ENCODE results near the gene RAI14.
A peak's percentile ranks its signal among the peaks of the same experiment; 100 is the strongest.

RAI14 gene

GRCh38 chr5:34709861-34710673 is 53.9 kb downstream of the RAI14 start:
- Histone ChIP-seq H3K9ac (ENCODE audit: insufficient read length, low read depth) (no peak overlapping the region), H3K4me1 (ENCODE audit: insufficient read depth, insufficient read length) (peaks cover 1% of the 10 kb centered on the region), H3K9me3 (ENCODE audit: insufficient read depth, low read length) (no peaks in the 10 kb centered on the region), H3K4me3 (ENCODE audit: insufficient read length, low read depth) (no peak overlapping the region), H3K27me3 (ENCODE audit: insufficient read depth, insufficient read length) (no peaks in the 10 kb centered on the region), H3K36me3 (ENCODE audit: insufficient read depth, insufficient read length, low read length) (peaks cover 44% of the 10 kb centered on the region)
- no peak for DNase-seq (ENCODE audit: low read depth, low spot score)
- TF ChIP-seq YY1 (IDR thresholded peaks at IDR 0.05; ENCODE audit: insufficient read depth, insufficient read length) (no peak), SUZ12 (IDR thresholded peaks at IDR 0.05; ENCODE audit: extremely low read depth, insufficient read depth, insufficient read length) (no peak), ZNF274 (IDR thresholded peaks at IDR 0.05; ENCODE audit: low read depth, low read length) (no peak)

- DNase-seq (ENCODE audit: low read depth, low spot score): no peak
- TF ChIP-seq ZNF274 (IDR thresholded peaks at IDR 0.05; ENCODE audit: low read depth, low read length) (no peak), YY1 (IDR thresholded peaks at IDR 0.05; ENCODE audit: insufficient read depth, insufficient read length) (no peak), SUZ12 (IDR thresholded peaks at IDR 0.05; ENCODE audit: extremely low read depth, insufficient read depth, insufficient read length) (no peak)
- H3K27me3 ChIP-seq (ENCODE audit: insufficient read depth, insufficient read length): no peaks in the 10 kb centered on the region
- H3K36me3 ChIP-seq (ENCODE audit: insufficient read depth, insufficient read length, low read length): peaks cover 28% of the 10 kb centered on the region
- H3K9me3 ChIP-seq (ENCODE audit: insufficient read depth, low read length): no peaks in the 10 kb centered on the region
- no peak overlapping the region for H3K4me3 ChIP-seq (ENCODE audit: insufficient read length, low read depth)
- H3K9ac ChIP-seq (ENCODE audit: insufficient read length, low read depth): no peak overlapping the region
- H3K4me1 ChIP-seq (ENCODE audit: insufficient read depth, insufficient read length): no peaks in the 10 kb centered on the region
These were observed 56.4 kb downstream of the RAI14 start for GRCh38 chr5:34712565-34712964.

- no peak for DNase-seq (ENCODE audit: low read depth, low spot score)
- no peak overlapping the region for H3K4me3 ChIP-seq (ENCODE audit: insufficient read length, low read depth)
- H3K9me3 ChIP-seq (ENCODE audit: insufficient read depth, low read length): no peaks in the 10 kb centered on the region
- no peak overlapping the region for H3K9ac ChIP-seq (ENCODE audit: insufficient read length, low read depth)
- no peaks in the 10 kb centered on the region for H3K27me3 ChIP-seq (ENCODE audit: insufficient read depth, insufficient read length)
- no peaks in the 10 kb centered on the region for H3K4me1 ChIP-seq (ENCODE audit: insufficient read depth, insufficient read length)
- TF ChIP-seq ZNF274 (IDR thresholded peaks at IDR 0.05; ENCODE audit: low read depth, low read length): no peak
- TF ChIP-seq SUZ12 (IDR thresholded peaks at IDR 0.05; ENCODE audit: extremely low read depth, insufficient read depth, insufficient read length): no peak
- TF ChIP-seq YY1 (IDR thresholded peaks at IDR 0.05; ENCODE audit: insufficient read depth, insufficient read length): no peak
- H3K36me3 ChIP-seq (ENCODE audit: insufficient read depth, insufficient read length, low read length): peaks cover 27% of the 10 kb centered on the region
These were observed 59.6 kb downstream of the RAI14 start for GRCh38 chr5:34715711-34716110.

- H3K9ac ChIP-seq (ENCODE audit: insufficient read length, low read depth): peak overlapping the region; percentile 1
- no peaks in the 10 kb centered on the region for H3K9me3 ChIP-seq (ENCODE audit: insufficient read depth, low read length)
- no peaks in the 10 kb centered on the region for H3K4me1 ChIP-seq (ENCODE audit: insufficient read depth, insufficient read length)
- no peaks in the 10 kb centered on the region for H3K27me3 ChIP-seq (ENCODE audit: insufficient read depth, insufficient read length)
- DNase-seq (ENCODE audit: low read depth, low spot score): no peak
- no peak overlapping the region for H3K4me3 ChIP-seq (ENCODE audit: insufficient read length, low read depth)
- TF ChIP-seq YY1 (IDR thresholded peaks at IDR 0.05; ENCODE audit: insufficient read depth, insufficient read length) (no peak), ZNF274 (IDR thresholded peaks at IDR 0.05; ENCODE audit: low read depth, low read length) (no peak), SUZ12 (IDR thresholded peaks at IDR 0.05; ENCODE audit: extremely low read depth, insufficient read depth, insufficient read length) (no peak)
- H3K36me3 ChIP-seq (ENCODE audit: insufficient read depth, insufficient read length, low read length): peaks cover 22% of the 10 kb centered on the region
These were observed 60.9 kb downstream of the RAI14 start for GRCh38 chr5:34716986-34717385.

- Histone ChIP-seq H3K4me1 (ENCODE audit: insufficient read depth, insufficient read length) (no peaks in the 10 kb centered on the region), H3K27me3 (ENCODE audit: insufficient read depth, insufficient read length) (no peaks in the 10 kb centered on the region), H3K36me3 (ENCODE audit: insufficient read depth, insufficient read length, low read length) (peaks cover 16% of the 10 kb centered on the region), H3K9ac (ENCODE audit: insufficient read length, low read depth) (peak overlapping the region; percentile 1), H3K9me3 (ENCODE audit: insufficient read depth, low read length) (no peaks in the 10 kb centered on the region), H3K4me3 (ENCODE audit: insufficient read length, low read depth) (no peak overlapping the region)
- DNase-seq (ENCODE audit: low read depth, low spot score): peak; percentile 79
- TF ChIP-seq ZNF274 (IDR thresholded peaks at IDR 0.05; ENCODE audit: low read depth, low read length): no peak
- TF ChIP-seq YY1 (IDR thresholded peaks at IDR 0.05; ENCODE audit: insufficient read depth, insufficient read length): no peak
- no peak for TF ChIP-seq SUZ12 (IDR thresholded peaks at IDR 0.05; ENCODE audit: extremely low read depth, insufficient read depth, insufficient read length)
These were observed 61.5 kb downstream of the RAI14 start for GRCh38 chr5:34717426-34718327.

- no peak for DNase-seq (ENCODE audit: low read depth, low spot score)
- Histone ChIP-seq H3K27me3 (ENCODE audit: insufficient read depth, insufficient read length) (no peaks in the 10 kb centered on the region), H3K36me3 (ENCODE audit: insufficient read depth, insufficient read length, low read length) (peaks cover 22% of the 10 kb centered on the region), H3K4me1 (ENCODE audit: insufficient read depth, insufficient read length) (no peaks in the 10 kb centered on the region), H3K9me3 (ENCODE audit: insufficient read depth, low read length) (no peaks in the 10 kb centered on the region), H3K9ac (ENCODE audit: insufficient read length, low read depth) (no peak overlapping the region), H3K4me3 (ENCODE audit: insufficient read length, low read depth) (no peak overlapping the region)
- TF ChIP-seq YY1 (IDR thresholded peaks at IDR 0.05; ENCODE audit: insufficient read depth, insufficient read length) (no peak), ZNF274 (IDR thresholded peaks at IDR 0.05; ENCODE audit: low read depth, low read length) (no peak), SUZ12 (IDR thresholded peaks at IDR 0.05; ENCODE audit: extremely low read depth, insufficient read depth, insufficient read length) (no peak)
These were observed 62.4 kb downstream of the RAI14 start for GRCh38 chr5:34718516-34718915.

GRCh38 chr5:34719029-34719428 is 62.9 kb downstream of the RAI14 start:
- Histone ChIP-seq H3K9me3 (ENCODE audit: insufficient read depth, low read length) (no peaks in the 10 kb centered on the region), H3K27me3 (ENCODE audit: insufficient read depth, insufficient read length) (no peaks in the 10 kb centered on the region), H3K9ac (ENCODE audit: insufficient read length, low read depth) (no peak overlapping the region), H3K4me3 (ENCODE audit: insufficient read length, low read depth) (no peak overlapping the region), H3K4me1 (ENCODE audit: insufficient read depth, insufficient read length) (no peaks in the 10 kb centered on the region), H3K36me3 (ENCODE audit: insufficient read depth, insufficient read length, low read length) (peaks cover 24% of the 10 kb centered on the region)
- DNase-seq (ENCODE audit: low read depth, low spot score): no peak
- TF ChIP-seq SUZ12 (IDR thresholded peaks at IDR 0.05; ENCODE audit: extremely low read depth, insufficient read depth, insufficient read length): no peak
- no peak for TF ChIP-seq ZNF274 (IDR thresholded peaks at IDR 0.05; ENCODE audit: low read depth, low read length)
- no peak for TF ChIP-seq YY1 (IDR thresholded peaks at IDR 0.05; ENCODE audit: insufficient read depth, insufficient read length)
